Measurements from ENCODE around the gene CDC14A.
"Not testable (repeated sequence)": the region's sequence is repeated elsewhere in the genome, so short reads cannot be mapped to it uniquely, and the experiment has no call there.

GRCh38 chr1:100326325-100326670, 26.0 kb upstream of the CDC14A start:
- TF ChIP-seq CTCF (IDR thresholded peaks at IDR 0.05; ENCODE audit: insufficient read depth, low read depth, low read length); EZH2 (IDR thresholded peaks at IDR 0.05; ENCODE audit: insufficient read depth, low read length): not testable (repeated sequence)

Measured in astrocyte (in vitro differentiated cells and primary cell).